Middle frontal gyrus (tissue), 1 donor: ENCODE results near the gene MDM1.
A peak's percentile ranks its signal among the peaks of the same experiment; 100 is the strongest.

Experiments used
- DNase-seq: peaks from one replicate; pipeline ENCODE4 v3.0.0-alpha.2; 2015; ENCODE audit warnings: low spot score; ENCODE audit errors: extremely low spot score

The MDM1 gene

DNA sequence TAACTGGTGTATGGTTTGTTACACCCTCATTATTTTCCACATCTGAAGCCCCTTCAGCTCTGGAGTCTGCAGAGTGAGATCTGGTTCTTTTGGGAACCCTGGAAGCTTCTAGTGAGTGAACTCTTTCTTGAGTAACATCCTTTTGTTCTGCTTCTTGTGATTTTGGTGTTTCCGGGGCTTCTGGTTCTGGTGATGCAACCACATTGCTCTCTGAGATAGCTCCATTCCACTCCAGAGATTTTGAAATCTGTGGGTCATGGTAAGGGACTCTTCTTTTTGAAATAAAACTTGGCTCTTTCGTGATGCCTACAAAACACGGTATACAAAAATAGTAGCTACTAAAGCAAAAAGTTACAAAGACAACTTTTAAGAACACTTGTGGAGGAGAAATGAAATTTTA lies 5.4 kb downstream of the MDM1 start:
- no peak for DNase-seq

DNA sequence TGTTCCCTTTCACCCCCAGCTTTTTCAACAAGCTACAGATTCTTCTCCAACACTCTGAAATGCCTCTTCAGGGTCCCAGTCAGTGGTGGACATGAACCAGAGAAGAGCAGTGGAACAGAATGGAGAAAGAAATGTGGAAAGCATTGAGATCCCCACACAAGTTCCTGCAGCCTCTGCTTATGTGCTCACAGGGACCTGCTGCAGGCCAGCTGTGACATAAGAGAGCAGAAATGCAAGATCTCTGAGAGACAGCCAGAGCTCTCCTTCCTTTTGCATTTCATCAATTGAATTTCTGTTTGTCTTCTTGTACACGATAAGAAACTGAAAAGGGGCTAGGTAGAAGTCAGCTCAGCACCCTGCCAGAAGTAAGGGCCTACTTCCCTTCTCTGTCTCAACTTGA lies 6.2 kb downstream of the MDM1 start:
- DNase-seq, result no peak

DNA sequence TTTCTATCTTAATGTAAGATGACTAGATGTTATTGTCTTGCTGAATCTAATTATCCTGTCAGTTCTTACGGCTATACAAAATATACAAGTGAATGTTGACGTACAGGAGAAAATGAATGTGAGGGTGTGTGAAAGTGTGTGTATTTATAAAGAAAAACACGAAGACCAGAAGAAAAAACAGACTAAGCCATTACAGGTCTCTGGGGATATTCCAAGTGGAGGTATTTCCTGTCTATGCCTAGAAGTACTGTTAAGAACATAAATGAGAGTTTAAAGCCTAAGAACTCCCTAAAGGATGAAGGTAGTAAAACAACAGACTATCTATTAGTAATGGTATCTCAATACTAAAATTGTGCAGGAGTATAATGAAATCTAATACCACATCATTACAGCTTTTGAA lies 7.6 kb downstream of the MDM1 start:
- DNase-seq, result no peak

DNA sequence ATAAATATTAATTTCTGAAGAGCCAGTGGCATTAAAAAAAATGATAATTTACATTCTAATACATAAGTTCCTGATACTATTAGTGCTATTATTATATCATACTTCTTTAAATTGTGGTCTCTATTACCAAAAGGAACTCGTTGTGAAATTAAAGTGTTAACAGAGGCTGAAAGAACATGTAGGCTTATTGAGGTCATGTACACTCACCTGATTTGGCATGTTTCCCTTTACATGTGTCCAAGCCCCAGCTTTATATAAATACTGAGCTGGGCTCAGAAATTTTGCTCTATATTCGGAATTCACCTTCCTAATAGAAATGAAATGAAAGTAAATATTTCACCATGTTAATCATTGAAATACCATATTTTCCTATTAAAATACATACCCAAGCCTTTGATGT lies 11.0 kb downstream of the MDM1 start:
- DNase-seq, result no peak

DNA sequence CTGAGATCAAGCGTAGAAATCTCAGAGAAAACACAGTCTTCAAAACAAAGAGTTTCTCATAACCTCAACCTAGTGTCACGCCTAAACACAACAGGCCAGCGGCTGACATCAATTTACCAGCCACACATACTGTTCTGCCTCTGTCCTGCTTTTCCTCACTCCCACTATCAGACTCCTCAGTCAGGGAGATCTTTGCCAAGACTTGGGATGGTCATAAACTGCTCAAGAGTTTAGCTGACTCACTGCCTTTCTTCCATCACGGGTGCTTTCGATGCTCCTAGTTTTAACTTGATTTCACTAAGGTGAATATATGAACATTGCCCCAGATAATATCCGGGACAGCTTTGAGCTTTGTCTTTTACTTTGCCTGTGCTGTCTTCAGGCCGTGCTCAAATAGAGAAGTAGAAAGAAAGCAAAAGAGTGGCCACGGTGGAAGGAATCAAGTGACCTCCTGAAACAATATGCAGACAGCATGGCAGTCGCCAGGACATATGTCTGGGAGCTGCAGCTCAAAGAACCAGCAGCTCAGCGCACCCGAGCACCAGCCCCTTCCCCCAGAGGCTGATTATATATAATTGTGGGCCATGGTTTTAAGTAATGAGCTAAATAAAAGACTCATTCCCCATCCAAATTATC lies 12.1 kb downstream of the MDM1 start:
- DNase-seq, result no peak

DNA sequence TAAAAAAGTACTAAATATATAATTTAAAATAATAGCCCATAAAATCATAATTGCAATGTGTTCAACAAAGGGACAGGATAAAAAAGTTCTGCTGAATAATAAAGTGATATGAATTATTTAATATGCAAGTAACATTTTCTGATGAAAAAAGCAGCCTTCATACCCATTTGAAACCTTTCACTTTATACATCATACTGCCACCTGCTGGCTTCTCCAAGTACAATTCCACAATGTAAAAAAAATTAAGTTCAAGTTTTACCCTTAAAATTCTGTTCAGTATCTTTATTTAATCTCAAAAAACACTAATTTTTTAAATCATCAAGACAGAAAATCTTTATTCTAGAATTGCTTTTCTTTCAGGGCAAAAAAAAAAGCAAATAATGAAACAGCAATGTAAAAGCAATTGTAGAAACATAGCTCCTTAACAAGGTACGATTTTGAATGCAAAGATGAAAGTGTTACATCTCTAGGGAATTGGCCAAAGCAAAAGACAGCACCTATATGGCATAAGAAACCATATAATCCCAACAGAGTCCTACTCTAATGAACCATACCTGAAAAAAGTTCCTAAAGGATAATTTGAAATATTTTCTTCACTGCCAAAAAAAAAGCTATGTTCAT lies 15.0 kb downstream of the MDM1 start:
- DNase-seq, result no peak

DNA sequence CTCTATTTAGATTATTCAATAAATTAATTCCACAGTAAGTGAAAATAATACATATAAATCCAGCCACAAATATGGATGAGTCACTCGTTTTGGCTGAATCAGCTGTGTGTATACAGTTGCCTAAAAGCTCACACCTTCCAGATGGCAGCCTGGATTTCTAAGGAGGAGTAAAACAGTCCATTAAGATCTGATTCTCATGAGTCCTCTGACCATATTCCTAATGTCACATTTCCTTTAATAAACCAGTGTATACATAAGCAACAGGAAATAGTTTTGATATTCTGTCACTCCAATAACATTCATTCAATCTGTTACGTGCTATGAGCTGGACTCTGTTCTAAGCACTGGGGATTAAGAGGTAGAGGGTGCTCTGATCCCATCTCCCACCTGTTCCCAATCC lies 21.8 kb downstream of the MDM1 start:
- DNase-seq, result no peak

DNA sequence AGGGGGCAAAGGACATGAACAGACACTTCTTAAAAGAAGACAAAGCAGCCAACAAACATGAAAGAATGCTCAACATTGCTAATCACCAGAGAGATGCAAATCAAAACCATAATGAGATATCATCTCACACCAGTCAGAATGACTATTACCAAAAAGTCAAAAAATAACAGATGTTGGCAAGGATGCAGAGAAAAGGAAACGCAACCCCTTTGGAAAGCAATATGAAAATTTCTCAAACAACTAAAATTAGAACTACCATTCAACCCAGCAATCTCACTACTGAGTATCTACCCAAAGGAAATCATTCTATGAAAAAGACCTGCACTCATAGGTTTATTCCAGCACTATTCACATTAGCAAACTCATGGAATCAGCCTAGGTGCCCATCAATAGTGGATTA lies 25.6 kb downstream of the MDM1 start:
- no peak for DNase-seq

DNA sequence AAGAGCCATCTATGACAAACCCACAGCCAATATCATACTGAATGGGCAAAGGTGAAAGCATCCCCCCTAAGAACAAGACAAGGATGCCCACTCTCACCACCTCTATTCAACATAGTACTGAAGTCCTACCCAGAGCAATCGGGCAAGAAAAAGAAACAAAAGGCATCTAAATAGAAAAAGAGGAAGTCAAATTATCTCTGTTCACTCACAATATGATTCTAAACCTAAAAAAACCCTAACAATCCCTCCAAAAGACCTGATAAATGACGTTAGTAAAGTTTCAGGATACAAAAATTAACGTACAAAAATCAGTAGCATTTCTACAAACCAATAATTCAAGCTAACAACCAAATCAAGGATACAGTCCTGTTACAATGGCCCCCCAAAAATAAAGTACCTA lies 26.9 kb downstream of the MDM1 start:
- no peak for DNase-seq

DNA sequence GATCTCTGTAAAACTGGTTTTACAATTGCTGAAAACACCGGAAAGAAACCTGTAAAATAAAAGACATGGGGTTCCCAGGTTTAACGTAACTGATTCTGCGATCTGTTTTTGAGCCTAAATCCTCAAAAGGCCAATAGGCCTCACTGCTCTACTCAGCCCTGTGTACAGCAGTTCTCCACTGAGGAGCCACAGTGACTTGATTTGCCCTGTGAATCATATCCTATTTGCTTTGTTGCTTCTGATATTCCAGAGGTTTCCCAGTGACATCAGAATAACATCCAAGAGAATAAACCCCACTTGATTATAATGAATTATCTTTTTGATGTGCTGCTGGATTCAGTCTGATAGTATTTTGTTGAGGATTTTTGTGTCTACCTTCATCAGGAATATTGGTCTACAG lies 27.5 kb downstream of the MDM1 start:
- no peak for DNase-seq

DNA sequence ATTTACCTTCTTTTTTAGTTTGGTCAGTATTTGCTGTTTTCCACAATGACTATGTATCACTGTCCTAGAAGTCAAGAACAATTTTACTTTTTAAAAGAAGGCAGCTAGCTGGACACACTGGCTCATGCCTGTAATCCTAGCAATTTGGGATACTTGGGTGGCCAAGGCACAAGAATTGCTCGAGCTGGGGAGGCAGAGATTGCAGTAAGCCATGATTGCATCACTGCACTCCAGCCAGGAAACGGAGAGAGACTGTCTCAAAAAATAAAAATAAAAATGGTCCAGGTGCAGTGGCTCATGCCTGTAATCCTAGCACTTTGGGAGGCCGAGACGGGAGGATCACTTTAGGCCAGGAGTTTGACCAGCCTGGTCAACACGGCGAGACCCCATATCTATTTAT lies 28.3 kb downstream of the MDM1 start:
- no peak for DNase-seq

DNA sequence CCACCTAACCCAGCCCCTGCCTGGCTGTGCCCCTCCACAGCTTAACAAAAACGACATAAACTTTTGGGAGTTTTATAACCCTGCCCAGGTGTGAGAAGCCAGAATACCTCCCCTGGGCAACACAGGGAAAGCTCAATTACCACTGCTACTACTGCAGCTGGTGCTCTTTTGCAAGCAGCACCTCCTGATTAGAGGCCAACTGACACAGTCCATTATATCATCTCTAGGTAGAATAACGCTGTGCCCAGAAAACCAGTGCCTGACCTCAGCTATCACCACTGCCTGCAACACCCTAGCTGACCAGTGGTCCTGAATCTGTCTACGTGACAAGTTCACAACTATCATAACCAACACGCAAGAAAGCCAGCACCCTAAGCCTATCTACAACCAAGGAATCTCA lies 34.2 kb downstream of the MDM1 start:
- DNase-seq, result no peak

DNA sequence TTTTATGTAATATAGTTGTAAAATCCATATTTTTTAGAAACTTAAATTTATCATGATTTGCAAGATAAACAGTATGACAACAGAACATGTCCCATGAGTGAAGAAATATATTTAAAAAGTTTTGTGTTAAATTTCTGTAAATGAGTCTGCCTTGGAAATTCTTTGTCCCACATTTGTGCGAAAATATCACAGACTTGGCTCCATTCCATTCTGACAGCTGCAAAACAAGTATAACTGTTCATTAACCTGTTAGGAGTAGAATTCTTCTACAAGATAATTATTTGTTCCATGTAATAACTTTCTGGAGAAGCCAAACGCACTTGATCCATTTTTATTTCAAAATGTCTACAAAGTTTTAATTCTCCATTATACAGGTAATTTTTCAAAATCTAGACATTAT lies 37.9 kb downstream of the MDM1 start:
- no peak for DNase-seq

DNA sequence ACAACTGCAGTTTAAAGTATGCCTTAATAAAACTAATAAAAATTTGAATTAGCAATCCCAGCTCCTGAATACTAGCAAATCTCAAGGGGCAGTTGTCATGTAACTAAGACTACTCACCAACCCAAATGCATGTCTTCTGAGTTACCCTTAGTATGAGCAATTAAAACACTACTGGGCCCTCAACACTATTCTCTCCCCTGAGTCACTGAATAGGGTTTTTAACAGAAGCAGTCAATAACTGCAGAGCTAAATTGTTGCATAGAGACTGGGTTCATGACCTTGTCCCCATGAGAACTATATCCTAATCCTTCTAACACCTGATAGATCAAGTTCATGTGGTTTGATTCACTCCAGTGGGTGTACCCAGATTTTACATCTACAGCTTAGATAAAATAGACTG lies 38.8 kb downstream of the MDM1 start:
- DNase-seq, result no peak

DNA sequence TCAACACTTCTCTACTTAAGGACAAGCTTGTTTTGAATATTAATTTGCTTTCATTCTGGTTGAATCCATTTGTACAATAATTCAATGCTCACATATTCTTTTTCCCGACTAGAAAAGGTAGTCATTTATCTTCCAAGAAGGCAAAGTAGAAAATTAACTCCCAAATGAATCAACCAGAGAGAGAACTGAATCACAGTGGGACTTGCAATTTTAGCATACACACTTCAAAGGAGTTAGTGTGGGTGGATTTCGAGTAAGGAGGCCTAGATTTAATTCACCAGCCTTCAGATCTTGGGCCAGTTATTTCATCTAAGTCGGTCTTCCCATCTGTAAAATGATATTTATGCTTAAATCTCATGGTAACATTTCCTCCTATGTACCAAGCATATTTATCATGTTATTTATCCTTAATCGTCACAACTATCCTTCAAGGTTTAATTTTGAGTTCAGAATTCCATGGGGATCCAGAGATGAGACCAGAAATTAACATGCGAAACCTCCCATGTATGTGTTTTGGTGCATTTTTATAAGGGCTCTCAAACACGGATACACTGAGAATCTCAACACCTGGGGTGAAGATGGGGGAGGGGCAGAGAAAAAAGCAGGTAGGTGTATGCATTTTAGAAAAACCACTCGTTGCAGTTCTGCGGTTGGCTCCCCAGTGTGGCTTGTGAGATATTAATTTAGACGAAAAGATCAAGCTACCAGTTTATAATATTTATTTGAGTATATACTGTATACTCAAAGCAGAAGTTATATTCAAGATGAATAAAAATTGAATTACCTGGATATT lies 39.8 kb downstream of the MDM1 start:
- DNase-seq, result no peak

DNA sequence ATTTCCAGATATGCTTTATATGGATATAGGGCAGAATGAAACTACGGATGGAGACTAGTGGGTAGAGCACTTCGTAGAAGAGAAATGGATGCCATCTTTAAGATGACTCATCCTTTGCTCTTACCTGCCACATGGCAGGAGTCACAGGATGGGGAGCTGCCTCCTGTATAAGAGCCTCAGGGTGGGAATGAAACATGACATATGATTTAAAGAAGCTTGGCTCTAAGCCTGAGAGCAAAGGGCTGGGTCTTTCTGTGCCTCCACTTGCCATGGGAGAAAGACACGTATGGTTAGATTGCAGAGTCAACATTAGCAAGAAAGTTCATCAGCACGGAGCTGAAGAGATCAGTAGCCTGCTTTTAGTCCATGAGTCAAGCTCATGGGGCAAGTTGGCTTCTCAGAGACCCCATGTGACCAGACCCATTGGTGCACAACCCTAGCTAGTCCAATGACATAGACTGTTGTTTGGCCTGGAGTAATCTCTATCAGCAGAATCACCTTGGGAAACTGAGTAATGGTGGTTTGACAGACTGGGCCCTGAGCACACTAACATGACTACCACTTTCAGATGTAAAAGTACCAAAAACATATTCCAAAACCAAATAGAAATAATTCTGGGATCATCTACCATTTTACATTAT lies 40.6 kb downstream of the MDM1 start:
- no peak for DNase-seq

DNA sequence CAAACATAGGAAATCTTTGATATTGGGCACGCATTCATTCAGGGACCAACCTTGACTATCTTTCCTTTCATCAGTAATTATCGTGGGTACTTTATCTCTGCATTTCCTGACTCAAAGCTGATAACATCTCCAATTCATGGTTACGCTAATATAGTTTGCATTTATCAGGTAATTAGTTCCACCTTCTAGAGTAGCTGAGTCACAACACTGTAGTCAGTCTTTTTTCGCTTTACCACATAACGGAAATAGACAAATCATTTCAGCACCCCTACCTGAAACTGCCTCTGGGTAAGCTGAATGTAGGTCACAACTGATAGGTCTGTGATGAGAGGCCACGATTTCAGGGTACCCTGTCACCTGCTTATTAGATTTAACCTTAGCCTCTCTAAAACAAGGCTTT lies 42.0 kb downstream of the MDM1 start:
- no peak for DNase-seq

DNA sequence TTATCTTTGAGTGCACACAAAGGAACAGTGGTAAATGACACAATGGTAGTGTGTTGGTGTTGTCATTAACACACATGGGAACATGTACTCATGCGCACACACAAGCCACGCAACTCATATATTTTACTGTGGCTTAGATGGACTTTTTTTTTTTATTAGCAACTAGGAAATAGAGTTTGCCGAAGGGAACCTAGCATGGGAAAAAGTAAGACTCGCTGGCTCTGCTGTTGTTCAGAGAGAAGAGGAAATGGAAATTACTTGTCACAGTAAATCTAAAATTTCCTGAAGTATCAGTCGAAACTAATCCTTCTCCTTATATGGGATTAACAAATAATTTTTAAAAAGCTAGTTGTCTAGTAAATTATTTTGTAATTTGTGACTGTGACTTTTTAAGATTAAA lies 45.1 kb downstream of the MDM1 start:
- DNase-seq, result no peak

DNA sequence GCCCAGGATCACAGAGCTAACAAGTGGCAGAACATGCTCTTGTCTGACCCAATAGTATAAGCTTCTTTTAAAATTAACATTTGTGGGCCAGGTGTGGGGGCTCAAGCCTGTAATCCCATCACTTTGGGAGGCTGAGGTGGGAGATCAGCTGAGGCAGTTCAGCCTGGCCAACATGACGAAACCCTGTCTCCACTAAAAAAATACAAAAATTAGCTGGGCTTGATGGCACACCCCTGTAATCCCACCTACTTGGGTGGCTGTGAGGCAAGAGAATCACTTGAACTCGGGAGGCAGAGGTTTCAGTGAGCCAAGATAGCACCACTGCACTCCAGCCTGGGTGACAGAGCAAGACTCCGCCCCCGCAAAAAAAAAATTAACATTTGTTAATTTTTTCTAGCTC lies 45.8 kb downstream of the MDM1 start:
- no peak for DNase-seq

DNA sequence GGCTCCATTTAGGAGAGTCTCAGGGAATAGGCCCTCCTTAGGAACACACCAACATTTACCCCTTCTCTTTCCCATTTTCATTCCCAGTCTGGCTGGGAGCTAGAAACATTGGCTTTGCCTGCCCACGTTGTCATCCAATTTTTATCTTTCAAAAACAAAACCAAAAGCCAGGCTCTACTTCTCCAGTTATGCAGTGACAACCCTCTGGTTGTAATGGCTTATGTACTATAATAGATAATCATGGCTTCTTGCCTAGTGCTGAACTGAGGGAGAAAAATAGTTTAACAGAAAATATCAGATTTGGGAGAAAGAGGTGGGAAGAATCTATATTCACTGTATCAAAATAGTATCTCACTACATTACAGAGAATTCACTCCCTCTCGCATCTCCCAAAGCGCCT lies 46.6 kb downstream of the MDM1 start:
- DNase-seq, result peak; percentile 42

DNA sequence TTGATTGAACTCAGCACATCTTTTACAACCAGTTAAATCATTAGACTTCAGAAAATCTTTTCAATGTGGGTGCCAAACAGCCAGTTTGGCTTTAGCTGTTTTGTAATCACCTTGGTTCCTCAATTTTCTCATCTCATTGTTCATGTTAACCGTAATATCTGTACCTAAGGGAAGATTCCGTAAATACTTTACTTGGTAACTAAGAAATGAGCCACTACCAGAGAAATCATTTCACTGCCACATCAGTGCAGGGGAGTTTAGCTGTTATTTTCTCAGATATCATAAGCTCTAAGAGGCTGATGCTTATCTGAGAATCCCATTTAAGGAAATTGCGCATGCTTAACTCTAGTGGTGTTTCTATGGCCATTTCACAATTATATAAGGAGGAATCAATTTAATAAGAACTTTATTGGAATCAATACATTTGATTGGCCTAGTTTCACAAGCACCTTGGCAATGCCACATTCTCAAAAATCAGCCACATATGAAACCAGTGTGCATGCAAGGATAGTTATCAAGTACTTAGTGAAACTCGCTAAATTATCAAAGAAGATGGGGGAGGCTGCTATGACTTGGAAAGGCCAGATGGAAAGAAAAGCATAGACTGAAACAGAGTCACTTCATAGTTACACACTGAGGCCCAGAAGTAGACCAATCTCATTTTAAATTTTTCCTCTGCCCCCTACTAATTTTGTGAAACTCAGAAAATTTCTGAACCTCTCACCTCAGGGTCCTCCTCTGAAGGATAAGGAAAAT lies 50.7 kb downstream of the MDM1 start:
- no peak for DNase-seq

DNA sequence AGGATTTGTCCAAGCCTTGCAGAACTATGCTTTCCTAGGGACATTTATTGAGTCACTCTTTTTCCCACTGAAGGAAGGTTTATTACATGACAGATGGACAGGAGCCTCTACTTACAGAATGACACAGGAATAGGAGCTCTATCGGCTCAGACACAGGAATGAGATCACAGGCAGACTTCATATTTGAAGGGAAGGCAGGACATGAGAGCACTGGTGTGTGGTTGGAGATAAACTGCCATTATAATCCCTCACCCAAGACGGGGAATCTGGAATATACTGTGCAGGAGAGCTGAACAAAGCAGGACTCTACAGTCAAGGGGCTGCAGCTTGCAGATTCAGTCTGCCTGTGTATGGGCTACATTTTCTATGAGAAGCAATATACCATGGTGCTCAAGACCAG lies 51.9 kb downstream of the MDM1 start:
- DNase-seq, result no peak
